PC-9 (cell line): Measurements from ENCODE around the gene CACFD1.

Source experiments
- CTCF ChIP-seq: fragments of 200-600 bp; sonication (generic); conservative IDR thresholded peaks from 2 replicates; pipeline ENCODE4 v1.6.1; 2017; ENCODE audit warnings: mixed run types, antibody characterized with exemption, mild to moderate bottlenecking, moderate library complexity
- EZH2 ChIP-seq: fragments of 200-600 bp; sonication (generic); IDR thresholded peaks from 2 replicates; pipeline ENCODE4 v1.8.0; 2017; ENCODE audit warnings: antibody characterized with exemption, low read depth

- TF ChIP-seq CTCF (no peak), EZH2 (no peak)
Measured at GRCh38 chr9:133441571-133441970, 18.2 kb upstream of the CACFD1 start.
